ENCODE data around the gene RASSF4. TPM values are rescaled to one million over a fixed set of nuclear protein-coding genes. Genes with fewer than 3 reads are reported as not detected.

Gene RASSF4
- total and polyA plus RNA-seq, 9 of the 15 experiments (the other 6 are each of a cell fraction or from before 2014, with no cell fraction given): 0.01 to 0.62 (median 0.11) TPM; not detected in 3

- TF ChIP-seq BMI1 (IDR thresholded peaks at IDR 0.05; ENCODE audit: low read length): no peak
- 0 out of 4 replicates have a peak, but pooled peaks of 1 of the 2 experiments have one; percentile 15 for TF ChIP-seq FOXK2 (conservative IDR thresholded peaks at IDR 0.05 in 1 of 2, IDR thresholded peaks at IDR 0.05 in 1 of 2; ENCODE audit: low read depth in 2 of 2)
- no peak for TF ChIP-seq ZNF79 (CRISPR knock-in tag; IDR thresholded peaks at IDR 0.05; ENCODE audit: low read depth)
- peak; percentile 71 for TF ChIP-seq TBP (optimal IDR thresholded peaks at IDR 0.05; ENCODE audit: low read depth, low read length)
- TF ChIP-seq ZNF121 (CRISPR knock-in tag; conservative IDR thresholded peaks at IDR 0.05): no peak
- no peak for TF ChIP-seq STAT6 (CRISPR knock-in tag; IDR thresholded peaks at IDR 0.05)
- no peak for TF ChIP-seq NFATC3 (IDR thresholded peaks at IDR 0.05)
- no peak for TF ChIP-seq ZZZ3 (IDR thresholded peaks at IDR 0.05)
- peak; percentile 91 for TF ChIP-seq RBFOX2 (IDR thresholded peaks at IDR 0.05; ENCODE audit: low read depth, low read length)
- no peak for TF ChIP-seq ZNF507 (tag; conservative IDR thresholded peaks at IDR 0.05)
- no peak for TF ChIP-seq ATF3 (IDR thresholded peaks at IDR 0.05)
- no peak for TF ChIP-seq ATF3 (CRISPR knock-in tag; conservative IDR thresholded peaks at IDR 0.05)
- no peak for TF ChIP-seq NCOA2 (IDR thresholded peaks at IDR 0.05; ENCODE audit: partially characterized antibody in 2 of 2)
- no peak for TF ChIP-seq ZNF408 (CRISPR knock-in tag; IDR thresholded peaks at IDR 0.05; ENCODE audit: low read depth)
- no peak for TF ChIP-seq FOS (IDR thresholded peaks at IDR 0.05; ENCODE audit: extremely low read depth, insufficient read length)
- no peak for TF ChIP-seq EWSR1 (IDR thresholded peaks at IDR 0.05; ENCODE audit: borderline replicate concordance, low read depth, partially characterized antibody)
- no peak for TF ChIP-seq HNRNPH1 (optimal IDR thresholded peaks at IDR 0.05; ENCODE audit: low read depth, low read length)
- no peak for TF ChIP-seq ATF6 (CRISPR knock-in tag; IDR thresholded peaks at IDR 0.05)
- TF ChIP-seq ETV5 (CRISPR knock-in tag; IDR thresholded peaks at IDR 0.05; ENCODE audit: low read depth): peak; percentile 27; the same call in 1 of the 2 replicates
- TF ChIP-seq NFIC (IDR thresholded peaks at IDR 0.05): 0 out of 2 replicates have a peak, but pooled peaks have one; percentile 12
- 0 out of 2 replicates have a peak, but pooled peaks have one; percentile 30 for TF ChIP-seq MTA3 (IDR thresholded peaks at IDR 0.05; ENCODE audit: borderline replicate concordance)
Observed at GRCh38 chr10:44974628-44975430, 15.2 kb downstream of the RASSF4 start (continued).
